Right atrium auricular region (tissue), 2 donors: Measurements from ENCODE around the gene FSCN2. TPM values are rescaled to one million over a fixed set of nuclear protein-coding genes. Genes with fewer than 3 reads are reported as not detected.

Experiments used
- DNase-seq: peaks from one replicate; pipeline ENCODE4 v3.0.0-alpha.2; 2019; ENCODE audit warnings: low spot score
- H3K27ac ChIP-seq, 2 donors: fragments of 200-600 bp; sonication (generic); 1 replicate in 1 of 2; 2 replicates in 1 of 2; pipeline ENCODE4 v1.5.1; 2016 to 2019
- H3K27me3 ChIP-seq, 2 donors: fragments of 200-600 bp; sonication (generic); one replicate each; pipeline versions ENCODE4 v1.5.1 to v1.6.0; 2017 to 2019
- H3K36me3 ChIP-seq: fragments of 200-600 bp; sonication (generic); one replicate; pipeline ENCODE4 v1.5.1; 2016
- H3K4me1 ChIP-seq, 2 donors: fragments of 200-600 bp; sonication (generic); one replicate each; pipeline versions ENCODE4 v1.5.1 to v1.6.0; 2017 to 2019
- H3K4me3 ChIP-seq, 2 donors: fragments of 200-600 bp; sonication (generic); 1 replicate in 1 of 2; 2 replicates in 1 of 2; pipeline ENCODE4 v1.5.1; 2017 to 2019; ENCODE audit warnings: mild to moderate bottlenecking in 1 of 2, moderate library complexity in 1 of 2
- H3K9me3 ChIP-seq, 2 donors: fragments of 200-600 bp; sonication (generic); one replicate each; pipeline ENCODE4 v1.5.1; 2019
- CTCF ChIP-seq, 2 donors: fragments of 200-600 bp; sonication (generic); IDR thresholded peaks; one replicate each; pipeline ENCODE4 v1.5.1; 2019; ENCODE audit warnings: antibody characterized with exemption in 2 of 2
- total RNA-seq, 2 donors: library from RNA; depleted of rRNA; stranded (reverse); fragments of >200 nt; gene quantifications; one replicate each; pipeline ENCODE4 v1.1.0, GENCODE V29; 2016

FSCN2 gene
- total RNA-seq, 2 donors from 2014 or later = 0.63 to 0.74 TPM

DNA sequence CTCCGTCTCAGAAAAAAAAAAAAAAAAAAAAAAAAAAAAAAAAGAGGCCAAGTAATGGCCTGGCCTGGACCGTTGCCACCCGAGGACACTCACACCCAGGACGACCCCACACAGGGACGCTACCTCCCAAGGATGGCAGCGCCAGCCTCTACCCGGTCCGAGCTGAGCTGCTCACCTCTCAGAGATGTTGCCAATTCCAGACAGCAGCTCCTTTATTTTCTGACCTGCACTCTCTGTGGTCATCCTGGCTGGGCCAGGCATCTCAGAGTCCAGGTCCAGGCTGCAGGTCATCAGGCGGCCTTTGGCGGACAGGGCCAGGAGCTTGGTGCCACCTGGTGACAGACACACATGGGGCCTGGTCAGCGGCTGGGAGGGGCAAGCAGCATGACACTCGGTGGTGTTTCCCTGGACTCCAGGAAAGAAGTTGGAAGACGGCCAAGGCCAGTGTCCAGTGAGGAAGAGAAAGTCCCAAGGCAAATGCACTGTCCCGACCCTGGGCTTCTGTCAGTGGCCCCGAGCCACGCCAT is 20.9 kb downstream of the FSCN2 start:
- Histone ChIP-seq H3K27me3 (no peaks in the 10 kb centered on the region), H3K27ac (no peak overlapping the region), H3K4me3 (no peak overlapping the region), H3K9me3 (no peaks in the 10 kb centered on the region), H3K36me3 (peaks cover 57% of the 10 kb centered on the region), H3K4me1 (peaks cover 0 to 27% of the 10 kb centered on the region in 2 donors)
- no peak for DNase-seq
- no peak for TF ChIP-seq CTCF (IDR thresholded peaks at IDR 0.05)

GRCh38 chr17:81549826-81550225 is 21.6 kb downstream of the FSCN2 start:
- Histone ChIP-seq H3K4me1 (peaks cover 0 to 27% of the 10 kb centered on the region in 2 donors), H3K4me3 (no peak overlapping the region), H3K27me3 (no peaks in the 10 kb centered on the region), H3K9me3 (no peaks in the 10 kb centered on the region), H3K36me3 (peaks cover 50% of the 10 kb centered on the region), H3K27ac (no peak overlapping the region)
- DNase-seq = no peak
- no peak for TF ChIP-seq CTCF (IDR thresholded peaks at IDR 0.05)

DNA sequence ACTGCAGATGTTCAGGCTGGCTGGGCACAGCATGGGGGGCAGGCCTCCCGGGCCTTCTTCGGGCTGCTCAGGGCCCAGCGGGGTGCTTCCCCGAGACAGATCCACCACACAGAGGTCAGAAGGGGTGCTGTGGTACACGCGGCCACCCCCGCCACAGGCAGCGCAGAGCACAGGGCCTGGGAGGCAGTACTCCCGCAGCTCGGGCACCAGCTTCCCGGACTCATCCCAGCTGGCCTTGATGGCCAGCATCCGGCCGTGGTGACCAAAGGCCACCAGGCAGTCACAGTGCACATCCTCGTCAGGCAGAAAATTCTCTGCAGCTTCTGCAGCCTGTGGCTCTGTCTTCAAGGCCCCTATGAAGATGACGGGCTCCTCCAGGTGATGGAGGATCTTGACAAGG is 22.1 kb downstream of the FSCN2 start:
- H3K4me1 ChIP-seq = peaks cover 0 to 27% of the 10 kb centered on the region in 2 donors
- H3K27me3 ChIP-seq = no peaks in the 10 kb centered on the region
- H3K4me3 ChIP-seq = no peak overlapping the region
- DNase-seq = no peak
- no peak overlapping the region for H3K27ac ChIP-seq
- H3K9me3 ChIP-seq = no peaks in the 10 kb centered on the region
- H3K36me3 ChIP-seq = peaks cover 45% of the 10 kb centered on the region
- TF ChIP-seq CTCF (IDR thresholded peaks at IDR 0.05) = no peak

GRCh38 chr17:81550830-81551457 is 22.8 kb downstream of the FSCN2 start:
- TF ChIP-seq CTCF (IDR thresholded peaks at IDR 0.05) = no peak
- no peak for DNase-seq
- Histone ChIP-seq H3K4me1 (peaks cover 0 to 32% of the 10 kb centered on the region in 2 donors), H3K4me3 (peak overlapping the region in 1 of 2 donors; percentile 90), H3K27me3 (no peaks in the 10 kb centered on the region), H3K9me3 (no peaks in the 10 kb centered on the region), H3K36me3 (peaks cover 40% of the 10 kb centered on the region), H3K27ac (no peak overlapping the region)

DNA sequence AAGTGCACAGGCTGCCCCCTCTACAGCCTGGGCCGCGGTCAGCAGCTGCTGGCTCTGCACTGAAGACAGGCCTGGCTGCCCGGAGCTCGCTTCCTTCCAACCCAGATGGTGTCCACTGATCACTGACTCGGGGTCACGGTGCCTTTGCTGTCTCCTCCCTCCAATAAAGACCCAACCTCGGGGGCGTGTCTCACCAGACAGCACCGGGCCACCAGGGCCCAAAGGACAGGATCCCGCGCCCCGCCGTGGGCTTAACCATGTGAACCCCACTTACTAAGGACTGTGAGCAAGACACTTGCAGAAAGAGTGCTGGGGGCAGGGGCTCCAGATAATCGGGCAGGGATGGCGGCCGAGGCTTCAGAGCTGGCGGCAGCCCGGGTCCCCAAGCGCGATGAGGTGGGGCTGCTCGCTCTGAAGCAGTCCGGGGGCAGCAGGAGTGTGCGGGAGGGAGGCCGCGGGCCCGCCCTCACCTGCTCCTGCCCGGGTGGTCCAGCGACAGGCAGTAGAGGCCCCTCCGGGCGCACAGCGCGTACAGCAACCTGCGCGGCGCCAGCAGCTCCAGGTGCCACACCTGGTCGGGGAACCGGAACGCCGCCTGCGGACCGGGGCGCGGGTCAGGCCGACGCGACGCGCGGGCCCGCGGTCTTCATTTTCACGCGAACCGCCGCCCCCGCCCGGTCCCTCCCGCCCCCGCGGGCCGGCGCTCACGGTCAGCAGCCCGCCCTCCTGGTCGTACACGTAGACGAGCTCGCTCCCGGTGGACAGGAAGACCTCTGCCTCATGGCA is 23.5 kb downstream of the FSCN2 start:
- no peak for TF ChIP-seq CTCF (IDR thresholded peaks at IDR 0.05)
- no peak for DNase-seq
- Histone ChIP-seq H3K4me1 (peaks cover 0 to 39% of the 10 kb centered on the region in 2 donors), H3K36me3 (peaks cover 33% of the 10 kb centered on the region), H3K9me3 (no peaks in the 10 kb centered on the region), H3K27me3 (no peaks in the 10 kb centered on the region), H3K27ac (peak overlapping the region; percentile 82 to 86), H3K4me3 (peak overlapping the region; percentile 90 to 99)
